ENCODE data around the gene CAPN12.
"Not testable (repeated sequence)": the region's sequence is repeated elsewhere in the genome, so short reads cannot be mapped to it uniquely, and the experiment has no call there.

The CAPN12 gene, protein sequence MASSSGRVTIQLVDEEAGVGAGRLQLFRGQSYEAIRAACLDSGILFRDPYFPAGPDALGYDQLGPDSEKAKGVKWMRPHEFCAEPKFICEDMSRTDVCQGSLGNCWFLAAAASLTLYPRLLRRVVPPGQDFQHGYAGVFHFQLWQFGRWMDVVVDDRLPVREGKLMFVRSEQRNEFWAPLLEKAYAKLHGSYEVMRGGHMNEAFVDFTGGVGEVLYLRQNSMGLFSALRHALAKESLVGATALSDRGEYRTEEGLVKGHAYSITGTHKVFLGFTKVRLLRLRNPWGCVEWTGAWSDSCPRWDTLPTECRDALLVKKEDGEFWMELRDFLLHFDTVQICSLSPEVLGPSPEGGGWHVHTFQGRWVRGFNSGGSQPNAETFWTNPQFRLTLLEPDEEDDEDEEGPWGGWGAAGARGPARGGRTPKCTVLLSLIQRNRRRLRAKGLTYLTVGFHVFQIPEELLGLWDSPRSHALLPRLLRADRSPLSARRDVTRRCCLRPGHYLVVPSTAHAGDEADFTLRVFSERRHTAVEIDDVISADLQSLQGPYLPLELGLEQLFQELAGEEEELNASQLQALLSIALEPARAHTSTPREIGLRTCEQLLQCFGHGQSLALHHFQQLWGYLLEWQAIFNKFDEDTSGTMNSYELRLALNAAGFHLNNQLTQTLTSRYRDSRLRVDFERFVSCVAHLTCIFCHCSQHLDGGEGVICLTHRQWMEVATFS

GRCh38 chr19:38744298-38744681 lies at the start of gene CAPN12:
CAPN12 (minus strand) TSS chr19:38744474; CDS start chr19:38744165, 309 bp downstream.
- DNase-seq = no peak

- no peak for DNase-seq
Observed at GRCh38 chr19:38793671-38794070, 49.4 kb upstream of the CAPN12 start.

GRCh38 chr19:38793177-38793576 lies 48.9 kb upstream of the CAPN12 start:
- DNase-seq = peak; percentile 93

DNA sequence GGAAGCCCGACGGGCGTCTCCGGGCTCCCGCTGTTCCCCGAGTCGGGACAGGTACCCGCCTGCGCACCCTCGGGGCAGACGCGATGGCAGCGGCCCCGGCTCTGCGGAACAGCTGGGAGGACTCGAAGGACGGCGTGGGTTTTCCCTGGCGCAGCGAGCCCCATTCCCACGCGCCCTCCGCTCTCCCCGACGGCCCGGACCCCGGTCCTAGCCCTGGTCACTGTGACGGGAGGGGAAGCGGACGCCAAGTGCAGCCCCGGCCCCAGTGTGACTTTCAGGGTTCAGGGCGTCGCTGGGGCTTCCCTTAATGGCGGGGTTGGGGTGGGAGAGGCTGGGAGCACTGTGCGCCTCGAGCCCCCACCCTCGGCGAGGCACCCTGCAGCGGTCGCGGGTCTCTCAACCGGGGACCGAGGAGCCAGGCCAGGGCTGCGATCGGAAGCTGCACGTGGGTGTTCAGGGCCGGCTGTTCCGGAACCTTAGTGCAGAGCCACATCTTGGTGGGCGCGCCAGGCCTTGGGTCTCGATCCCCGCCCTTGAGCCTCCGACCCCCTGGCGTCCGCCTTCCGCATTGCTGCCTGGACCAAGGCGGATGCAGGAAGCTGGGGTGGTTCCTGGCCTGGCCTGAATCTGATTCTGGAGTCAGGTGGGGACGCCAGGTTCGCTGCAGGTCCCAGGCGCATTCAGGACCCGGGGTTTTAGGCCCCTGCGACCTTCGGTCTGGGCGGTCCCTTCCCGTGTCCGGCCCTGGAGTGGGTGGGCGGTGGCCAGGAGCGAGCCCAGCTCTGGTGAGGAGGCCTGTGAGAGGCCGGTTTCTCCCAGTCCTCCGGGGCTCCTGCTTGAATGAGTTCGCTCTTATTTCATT lies 48.2 kb upstream of the CAPN12 start:
- DNase-seq = no peak

GRCh38 chr19:38791451-38792064 lies 47.3 kb upstream of the CAPN12 start:
- DNase-seq = not testable (repeated sequence)

GRCh38 chr19:38790507-38791403 lies 46.5 kb upstream of the CAPN12 start:
- DNase-seq = not testable (repeated sequence)

DNA sequence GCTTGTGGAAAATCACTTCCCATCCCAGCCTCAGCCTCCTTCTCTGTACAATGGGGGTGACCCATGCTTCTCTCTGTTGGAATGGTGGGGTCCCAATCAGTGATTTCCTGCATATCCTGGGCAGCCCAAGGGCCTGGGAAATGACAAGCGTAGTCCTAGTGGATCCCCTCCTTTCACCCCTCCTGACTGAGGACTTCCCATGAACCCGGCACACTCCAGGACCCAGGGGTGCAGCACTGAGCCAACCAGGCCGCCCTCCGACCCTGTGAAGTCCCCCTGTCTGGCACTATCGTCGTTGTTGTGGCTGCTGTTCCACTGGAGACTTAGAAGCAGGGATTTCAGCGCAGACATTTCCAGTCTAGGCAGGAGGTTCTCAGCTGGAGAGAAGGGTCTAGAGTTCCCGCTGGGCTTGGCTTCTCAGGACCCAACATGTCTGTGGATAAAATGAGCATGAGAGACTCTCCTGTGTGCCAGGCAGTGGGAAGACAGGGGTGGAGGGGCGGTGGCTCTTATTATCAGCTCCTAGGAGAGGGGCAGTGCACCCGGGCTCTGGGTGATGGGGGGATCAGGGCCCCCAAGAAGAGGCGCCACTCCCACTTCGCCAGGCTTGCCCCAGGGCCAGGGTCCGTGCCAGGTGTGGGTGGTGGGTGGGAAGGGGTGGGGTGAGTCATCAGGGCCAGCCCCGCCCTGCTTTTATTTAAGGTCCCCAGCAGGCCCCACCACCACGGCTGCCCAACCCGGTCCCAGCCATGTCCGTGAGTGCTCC lies 44.4 kb upstream of the CAPN12 start, which contains the start of gene LGALS7B:
LGALS7B (plus strand) TSS at position 723 of the 766 bp plus-strand sequence; CDS start at position 750, 27 bp downstream.
- no peak for DNase-seq

- DNase-seq = no peak
Observed at GRCh38 chr19:38786572-38787265, 42.4 kb upstream of the CAPN12 start.

DNA sequence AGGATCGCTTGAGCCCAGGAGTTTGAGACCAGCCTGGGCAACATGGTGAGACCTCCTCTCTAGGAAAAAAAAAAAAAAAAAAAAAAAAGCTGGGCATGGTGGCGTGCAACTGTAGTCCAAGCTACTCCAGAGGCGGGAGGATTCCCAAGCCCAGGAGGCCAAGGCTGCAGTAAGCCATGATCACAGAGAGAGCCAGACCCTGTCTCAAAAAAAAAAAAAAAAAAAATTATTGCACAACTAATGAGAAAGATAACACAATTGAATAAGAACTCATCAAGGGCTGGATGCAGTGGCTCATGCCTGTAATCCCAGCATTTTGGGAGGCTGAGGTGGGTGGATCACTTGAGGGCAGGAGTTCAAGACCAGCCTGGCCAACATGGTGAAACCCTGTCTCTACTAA lies 41.8 kb upstream of the CAPN12 start:
- DNase-seq = not testable (repeated sequence)

DNA sequence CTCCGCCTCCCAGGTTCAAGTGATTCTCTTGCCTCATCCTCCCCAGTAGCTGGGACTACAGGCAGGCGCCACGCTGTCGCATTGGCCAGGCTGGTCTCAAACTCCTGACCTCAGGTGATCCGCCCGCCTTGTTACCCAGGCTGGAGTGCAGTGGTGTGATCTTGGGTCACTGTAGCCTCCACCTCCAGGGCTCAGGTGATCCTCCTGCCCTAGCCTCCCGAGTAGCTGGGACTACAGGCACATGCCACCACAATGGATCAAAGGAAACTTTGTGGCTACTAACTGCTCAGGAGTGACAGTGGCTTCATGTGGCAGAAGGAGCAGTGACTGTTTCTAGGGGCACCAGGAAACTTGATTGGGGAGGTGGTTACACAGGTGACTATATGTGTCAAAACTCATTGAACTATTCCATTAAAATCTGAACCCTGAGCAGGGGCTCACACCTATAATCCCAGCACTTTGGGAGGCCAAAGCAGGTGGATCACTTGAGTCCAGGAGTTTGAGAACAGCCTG lies 41.0 kb upstream of the CAPN12 start:
- DNase-seq = no peak

DNA sequence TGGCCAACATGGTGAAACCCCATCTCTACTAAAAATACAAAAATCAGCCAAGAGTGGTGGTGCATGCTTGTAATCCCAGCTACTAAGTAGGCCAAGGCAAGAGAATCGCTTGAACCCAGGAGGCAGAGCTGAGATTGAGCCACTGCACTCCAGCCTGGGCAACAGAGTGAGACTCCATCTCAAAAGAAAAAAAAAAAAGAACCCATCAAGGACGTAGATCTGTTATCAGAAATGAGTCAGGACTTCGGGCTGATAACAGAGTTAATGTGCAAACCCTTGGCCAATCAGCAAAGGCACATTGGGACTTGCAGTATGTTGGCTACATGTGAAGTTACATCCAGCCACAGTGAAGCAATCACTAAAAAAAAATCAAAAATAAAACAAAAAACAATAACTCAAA lies 40.0 kb upstream of the CAPN12 start:
- DNase-seq = no peak

DNA sequence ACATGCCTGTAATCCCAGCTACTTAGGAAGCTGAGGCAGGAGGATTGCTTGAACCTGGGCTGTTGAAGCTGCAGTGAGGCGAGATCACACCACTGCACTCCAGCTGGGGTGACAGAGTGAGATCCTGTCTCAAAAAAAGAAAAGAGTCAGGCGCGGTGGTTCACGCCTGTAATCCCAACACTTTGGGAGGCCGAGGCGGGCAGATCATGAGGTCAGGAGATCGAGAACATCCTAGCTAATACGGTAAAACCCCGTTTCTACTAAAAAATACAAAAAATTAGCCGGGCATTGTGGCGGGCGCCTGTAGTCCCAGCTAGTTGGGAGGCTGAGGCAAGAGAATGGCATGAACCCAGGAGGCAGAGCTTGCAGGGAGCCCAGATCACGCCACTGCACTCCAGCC lies 37.9 kb upstream of the CAPN12 start:
- not testable (repeated sequence) for DNase-seq

GRCh38 chr19:38781058-38781457 lies 36.8 kb upstream of the CAPN12 start:
- DNase-seq = no peak

DNA sequence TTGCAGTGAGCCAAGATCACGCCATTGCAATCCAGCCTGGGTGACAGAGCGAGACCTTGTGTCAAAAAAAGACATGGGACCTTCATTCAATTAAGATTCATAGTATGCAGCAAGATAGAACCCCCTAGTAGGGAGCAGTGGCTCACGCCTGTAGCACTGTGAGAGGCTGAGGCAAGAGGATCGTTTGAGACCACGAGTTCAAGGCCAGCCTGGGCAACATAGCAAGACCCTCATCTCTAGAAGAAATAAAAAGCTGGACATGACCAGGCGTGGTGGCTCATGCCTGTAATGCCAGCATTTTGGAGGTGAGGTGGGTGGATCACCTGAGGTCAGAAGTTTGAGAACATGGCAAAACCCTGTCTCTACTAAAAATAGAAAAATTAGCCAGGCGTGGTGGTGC lies 36.2 kb upstream of the CAPN12 start:
- DNase-seq = no peak

- DNase-seq = no peak
Observed at GRCh38 chr19:38778733-38779132, 34.5 kb upstream of the CAPN12 start.

DNA sequence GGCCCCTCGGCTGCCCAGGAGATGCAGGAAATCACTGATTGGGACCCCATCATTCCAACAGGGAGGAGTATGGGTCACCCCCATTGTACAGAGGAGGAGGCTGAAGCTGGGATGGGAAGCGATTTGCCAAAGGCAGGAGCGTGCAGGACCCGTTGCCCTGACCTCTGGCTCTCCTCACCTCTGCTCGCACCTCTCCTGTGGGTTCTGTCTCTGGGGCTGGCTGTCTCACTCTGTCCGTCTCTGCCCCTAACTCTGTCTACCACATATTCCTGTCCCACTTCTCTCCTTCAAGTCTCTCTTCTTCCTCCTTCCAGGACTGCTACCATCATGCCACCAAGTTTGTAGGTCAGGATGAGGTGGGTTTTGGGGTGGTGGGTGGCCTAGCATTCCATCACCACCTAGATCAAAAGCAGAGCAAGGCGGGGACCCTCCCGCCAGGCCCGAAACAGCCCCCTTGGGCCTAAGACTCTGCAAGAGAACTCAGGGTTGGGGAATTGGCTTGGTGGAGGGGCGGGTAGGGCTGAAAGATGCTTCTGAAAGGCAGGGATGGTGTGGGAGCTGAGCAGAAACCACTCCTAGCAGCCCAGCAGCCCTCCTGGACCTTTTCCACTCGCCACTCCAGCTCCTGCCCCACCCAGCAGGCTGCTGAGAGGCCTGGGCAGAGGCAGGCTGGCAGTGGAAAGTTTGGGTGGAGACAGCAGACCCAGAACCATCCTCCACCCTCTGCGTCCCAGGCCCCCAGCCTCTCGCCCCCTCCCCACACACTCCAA lies 30.1 kb upstream of the CAPN12 start:
- DNase-seq = no peak

DNA sequence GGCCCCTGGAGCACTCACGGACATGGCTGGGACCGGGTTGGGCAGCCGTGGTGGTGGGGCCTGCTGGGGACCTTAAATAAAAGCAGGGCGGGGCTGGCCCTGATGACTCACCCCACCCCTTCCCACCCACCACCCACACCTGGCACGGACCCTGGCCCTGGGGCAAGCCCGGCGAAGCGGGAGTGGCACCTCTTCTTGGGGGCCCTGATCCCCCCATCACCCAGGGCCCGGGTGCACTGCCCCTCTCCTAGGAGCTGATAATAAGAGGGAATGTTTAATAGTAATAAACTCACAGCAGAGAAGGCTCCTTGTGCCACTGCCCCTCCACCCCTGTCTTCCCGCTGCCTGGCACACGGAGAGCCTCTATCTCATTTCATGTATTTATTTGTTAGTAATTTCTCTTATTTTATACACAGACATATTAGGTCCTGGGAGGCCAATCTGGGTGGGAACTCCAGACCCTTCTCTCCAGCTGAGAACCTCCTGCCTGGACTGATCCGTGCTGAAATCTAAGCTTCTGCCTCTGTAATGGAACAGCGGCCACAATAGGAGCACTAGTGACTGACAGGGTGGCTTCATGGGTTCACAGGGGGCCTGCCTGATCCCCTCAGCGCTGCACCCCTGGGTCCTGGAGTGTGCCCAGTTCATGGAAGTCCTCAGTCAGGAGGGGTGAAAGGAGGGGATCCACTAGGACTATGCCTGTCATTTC lies 29.3 kb upstream of the CAPN12 start, which contains the start of gene LGALS7:
LGALS7 (minus strand) TSS at position 49 of the 709 bp plus-strand sequence; CDS start at position 24, 25 bp downstream.
- peak; percentile 46 for DNase-seq

DNA sequence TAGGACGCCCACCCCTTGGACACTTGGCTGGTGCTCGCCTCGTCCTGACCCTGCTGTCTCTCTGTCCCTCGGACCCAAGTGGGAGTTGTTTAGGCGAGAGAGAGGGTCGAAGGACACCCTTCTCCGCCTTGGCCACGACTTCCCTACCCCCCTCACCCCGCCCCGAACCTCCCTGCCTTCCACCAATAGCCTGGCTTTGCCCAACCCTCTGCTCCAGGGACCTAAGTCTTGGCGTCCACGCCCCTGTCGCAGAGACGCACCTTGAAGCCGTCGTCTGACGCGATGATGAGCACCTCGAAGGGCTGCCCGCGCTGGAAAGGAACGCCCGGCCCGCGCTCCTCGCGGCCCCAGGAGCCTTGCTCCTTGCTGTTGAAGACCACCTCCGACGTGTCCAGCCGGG lies 27.3 kb upstream of the CAPN12 start:
- not testable (repeated sequence) for DNase-seq

Measured in NCI-H2171 treated with DMSO at 0.1 percent for 48 hours (cell line).